ENCODE data around the gene MISP.

DNA sequence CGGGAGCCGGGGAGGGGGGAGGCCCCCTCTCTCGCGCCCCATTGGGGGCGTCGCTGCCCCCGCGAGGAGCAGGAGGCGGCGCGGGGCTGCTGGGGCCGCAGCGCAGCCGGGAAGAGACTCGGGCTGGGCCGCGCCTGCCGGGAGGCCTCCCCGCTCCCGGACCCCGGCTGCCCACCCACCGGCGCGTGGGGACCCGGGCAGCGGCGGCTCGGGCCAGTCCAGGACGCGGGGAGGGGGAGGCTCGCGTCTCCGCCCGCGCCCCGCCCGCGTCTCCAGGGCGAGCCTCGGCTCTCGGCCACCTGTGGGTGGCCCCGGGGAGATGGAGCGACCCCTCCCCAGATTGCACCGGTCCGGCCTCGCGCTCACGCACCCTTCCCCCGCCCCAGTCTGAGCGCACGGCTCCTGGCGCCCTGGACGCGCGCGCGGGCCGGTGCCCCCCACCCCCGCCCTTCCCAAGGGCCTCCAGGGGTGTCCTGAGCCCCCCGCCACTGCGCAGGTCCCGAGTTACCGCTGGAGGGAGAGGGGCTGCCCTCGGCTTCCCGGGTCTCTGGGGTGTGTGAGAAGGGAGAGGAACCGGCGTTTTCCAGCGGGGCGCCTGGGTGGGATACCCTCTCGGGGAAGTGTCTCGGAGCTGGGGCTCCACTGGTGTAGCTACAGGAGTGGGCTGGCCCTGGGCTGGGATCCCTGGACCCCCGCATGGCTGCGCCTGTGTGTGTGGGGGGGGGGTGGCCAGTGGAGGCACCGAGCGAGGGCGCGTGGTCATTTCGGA, 41.5 kb upstream of the MISP start:
- TF ChIP-seq, protein P1, sequence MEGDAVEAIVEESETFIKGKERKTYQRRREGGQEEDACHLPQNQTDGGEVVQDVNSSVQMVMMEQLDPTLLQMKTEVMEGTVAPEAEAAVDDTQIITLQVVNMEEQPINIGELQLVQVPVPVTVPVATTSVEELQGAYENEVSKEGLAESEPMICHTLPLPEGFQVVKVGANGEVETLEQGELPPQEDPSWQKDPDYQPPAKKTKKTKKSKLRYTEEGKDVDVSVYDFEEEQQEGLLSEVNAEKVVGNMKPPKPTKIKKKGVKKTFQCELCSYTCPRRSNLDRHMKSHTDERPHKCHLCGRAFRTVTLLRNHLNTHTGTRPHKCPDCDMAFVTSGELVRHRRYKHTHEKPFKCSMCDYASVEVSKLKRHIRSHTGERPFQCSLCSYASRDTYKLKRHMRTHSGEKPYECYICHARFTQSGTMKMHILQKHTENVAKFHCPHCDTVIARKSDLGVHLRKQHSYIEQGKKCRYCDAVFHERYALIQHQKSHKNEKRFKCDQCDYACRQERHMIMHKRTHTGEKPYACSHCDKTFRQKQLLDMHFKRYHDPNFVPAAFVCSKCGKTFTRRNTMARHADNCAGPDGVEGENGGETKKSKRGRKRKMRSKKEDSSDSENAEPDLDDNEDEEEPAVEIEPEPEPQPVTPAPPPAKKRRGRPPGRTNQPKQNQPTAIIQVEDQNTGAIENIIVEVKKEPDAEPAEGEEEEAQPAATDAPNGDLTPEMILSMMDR (IDR thresholded peaks at IDR 0.05; ENCODE audit: borderline replicate concordance, extremely low read depth, low read length, poor library complexity, severe bottlenecking): no peak
- TF ChIP-seq EZH2 (IDR thresholded peaks at IDR 0.05; ENCODE audit: borderline replicate concordance, low read depth, low read length, severe bottlenecking): no peak

All from DND-41 (cell line).